GM23338 (cell line): Measurements from ENCODE around the gene RET. TPM values are rescaled to one million over a fixed set of nuclear protein-coding genes. Genes with fewer than 3 reads are reported as not detected.

Source experiments
- ATAC-seq: fragments of 200-7000 bp; cut with Tn5 transposase; 3 replicates; pipeline ENCODE4 v1.9.1; 2020
- DNase-seq: peaks from one replicate; pipeline ENCODE4 v3.0.0-alpha.2; 2015; ENCODE audit warnings: low spot score
- H2AFZ ChIP-seq: fragments of 200-600 bp; sonication (generic); 2 replicates; pipeline ENCODE4 v1.8.0; 2016; ENCODE audit warnings: antibody characterized with exemption, mild to moderate bottlenecking, moderate library complexity
- H3F3A ChIP-seq: fragments of 200-600 bp; sonication (generic); replicated peaks from 2 replicates; pipeline ENCODE4 v1.8.0; 2017; ENCODE audit warnings: antibody characterized with exemption, mixed run types, low read depth
- H3K27ac ChIP-seq: fragments of 200-600 bp; sonication (generic); 2 replicates; pipeline ENCODE4 v1.6.1; 2016; ENCODE audit warnings: low read depth
- H3K27me3 ChIP-seq: fragments of 200-600 bp; sonication (generic); 2 replicates; pipeline ENCODE4 v1.8.0; 2016; ENCODE audit warnings: mild to moderate bottlenecking, mixed run types, moderate library complexity; ENCODE audit not compliant: insufficient read depth
- H3K36me3 ChIP-seq: fragments of 200-600 bp; sonication (generic); 2 replicates; pipeline ENCODE4 v1.8.0; 2016; ENCODE audit warnings: mild to moderate bottlenecking; ENCODE audit not compliant: insufficient read depth
- H3K4me1 ChIP-seq: fragments of 200-600 bp; sonication (generic); 2 replicates; pipeline ENCODE4 v1.8.0; 2016; ENCODE audit warnings: mild to moderate bottlenecking, moderate library complexity; ENCODE audit not compliant: insufficient read depth
- H3K4me2 ChIP-seq: fragments of 200-600 bp; sonication (generic); 2 replicates; pipeline ENCODE4 v1.7.1; 2017; ENCODE audit warnings: mixed run types
- H3K4me3 ChIP-seq: fragments of 200-600 bp; sonication (generic); 2 replicates; pipeline ENCODE4 v1.6.1; 2016; ENCODE audit warnings: mixed run types
- H3K79me2 ChIP-seq: fragments of 200-600 bp; sonication (generic); replicated peaks from 2 replicates; pipeline ENCODE4 v1.8.0; 2017; ENCODE audit warnings: mild to moderate bottlenecking; ENCODE audit not compliant: insufficient read depth
- H3K9me2 ChIP-seq: fragments of 200-600 bp; sonication (generic); 2 replicates; pipeline ENCODE4 v1.8.0; 2017; ENCODE audit not compliant: insufficient read depth
- H4K20me1 ChIP-seq: fragments of 200-600 bp; sonication (generic); replicated peaks from 2 replicates; pipeline ENCODE4 v1.8.0; 2017; ENCODE audit warnings: mild to moderate bottlenecking; ENCODE audit not compliant: insufficient read depth
- H3K27ac Mint-ChIP-seq: 2 replicates; pipeline ENCODE4 v1.8.0; 2020; ENCODE audit warnings: inconsistent platforms, mild to moderate bottlenecking, moderate library complexity, mixed read lengths
- H3K27me3 Mint-ChIP-seq: 3 replicates; pipeline ENCODE4 v1.8.0; 2022; ENCODE audit warnings: low read depth, mild to moderate bottlenecking, moderate library complexity, mixed read lengths, inconsistent platforms; ENCODE audit not compliant: insufficient read depth, poor library complexity
- H3K36me3 Mint-ChIP-seq: 3 replicates; pipeline ENCODE4 v1.8.0; 2021; ENCODE audit warnings: low read depth, mild to moderate bottlenecking, inconsistent platforms, moderate library complexity, mixed read lengths
- H3K4me1 Mint-ChIP-seq: 3 replicates; pipeline ENCODE4 v1.8.0; 2020; ENCODE audit warnings: mild to moderate bottlenecking, inconsistent platforms, mixed read lengths
- H3K4me3 Mint-ChIP-seq: 3 replicates; pipeline ENCODE4 v1.8.0; 2021; ENCODE audit warnings: moderate library complexity, mild to moderate bottlenecking, inconsistent platforms, mixed read lengths
- H3K9me3 Mint-ChIP-seq: 3 replicates; pipeline ENCODE4 v1.8.0; 2020; ENCODE audit warnings: moderate library complexity, mild to moderate bottlenecking, inconsistent platforms, mixed read lengths
- CREB1 ChIP-seq: fragments of 250-450 bp; sonication (Bioruptor Pico); IDR thresholded peaks from 2 replicates; pipeline ENCODE4 v1.5.0; 2020; ENCODE audit warnings: low read depth, mild to moderate bottlenecking, moderate library complexity
- EZH2 ChIP-seq: fragments of 200-600 bp; sonication (generic); IDR thresholded peaks from one replicate; pipeline ENCODE4 v1.8.0; 2017; ENCODE audit warnings: antibody characterized with exemption, mild to moderate bottlenecking, low read depth; ENCODE audit not compliant: unreplicated experiment
- JUNB ChIP-seq: IDR thresholded peaks from one replicate; pipeline ENCODE4 v1.6.1; 2016; ENCODE audit warnings: antibody characterized with exemption; ENCODE audit not compliant: unreplicated experiment
- NANOG ChIP-seq: IDR thresholded peaks from 2 replicates; pipeline ENCODE4 v1.6.1; 2016; ENCODE audit warnings: antibody characterized with exemption, borderline replicate concordance
- POLR2AphosphoS5 ChIP-seq: IDR thresholded peaks from 2 replicates; pipeline ENCODE4 v1.6.1; 2016; ENCODE audit warnings: antibody characterized with exemption, low read depth
- STAT1 ChIP-seq: IDR thresholded peaks from one replicate; pipeline ENCODE4 v1.6.1; 2016; ENCODE audit warnings: antibody characterized with exemption; ENCODE audit not compliant: unreplicated experiment
- ZNF114 ChIP-seq: fragments of 250-450 bp; sonication (Bioruptor Pico); IDR thresholded peaks from 2 replicates; pipeline ENCODE4 v1.5.0; 2020; ENCODE audit warnings: mild to moderate bottlenecking, moderate library complexity
- ZNF331 ChIP-seq: fragments of 250-450 bp; sonication (Bioruptor Pico); IDR thresholded peaks from 2 replicates; pipeline ENCODE4 v1.5.0; 2020; ENCODE audit warnings: low read depth, mild to moderate bottlenecking, moderate library complexity
- polyA plus RNA-seq: library from polyadenylated mRNA; unstranded; fragments of >200 nt; fragmentation: Nextera tagmentation; extraction: Ambion mirVana; gene quantifications from 2 replicates; pipeline ENCODE4 v1.2.1, GENCODE V29; 2016
- total RNA-seq: library from RNA; depleted of rRNA; stranded (reverse); fragments of >200 nt; shearing (Covaris generic); gene quantifications from 2 replicates; pipeline ENCODE4 v1.2.3, GENCODE V29; 2014
- TF ChIP-seq, protein P1 (sequence below): fragments of 250-450 bp; sonication (Bioruptor Pico); IDR thresholded peaks from 2 replicates; pipeline ENCODE4 v1.5.0; 2020; ENCODE audit warnings: mild to moderate bottlenecking, moderate library complexity
- TF ChIP-seq, protein P2 (sequence below): IDR thresholded peaks from 2 replicates; pipeline ENCODE4 v1.6.1; 2016; ENCODE audit warnings: antibody characterized with exemption

RET gene
- total and polyA plus RNA-seq, 2 experiments from 2014 or later = 5.5 to 9.8 TPM

DNA sequence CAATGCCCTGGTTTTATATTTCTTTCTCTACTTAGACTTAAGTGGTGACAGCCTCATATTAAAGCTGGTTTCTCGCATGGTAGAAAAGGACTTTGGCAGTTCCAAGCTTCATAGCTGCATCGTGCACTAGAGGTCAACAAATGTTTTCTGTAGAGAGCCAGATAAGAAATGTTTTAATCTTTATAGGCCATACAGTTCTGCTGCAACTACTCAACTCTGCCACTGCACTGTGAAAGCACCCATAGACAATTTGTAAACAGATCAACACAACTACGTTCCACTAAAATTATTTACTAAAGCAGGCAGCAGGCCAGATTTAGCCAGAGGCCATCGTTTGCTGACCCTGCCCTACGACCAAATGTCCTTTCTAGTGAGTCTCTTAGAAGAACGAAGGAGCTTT lies 98.1 kb downstream of the RET start (continued):
- TF ChIP-seq, protein P1, sequence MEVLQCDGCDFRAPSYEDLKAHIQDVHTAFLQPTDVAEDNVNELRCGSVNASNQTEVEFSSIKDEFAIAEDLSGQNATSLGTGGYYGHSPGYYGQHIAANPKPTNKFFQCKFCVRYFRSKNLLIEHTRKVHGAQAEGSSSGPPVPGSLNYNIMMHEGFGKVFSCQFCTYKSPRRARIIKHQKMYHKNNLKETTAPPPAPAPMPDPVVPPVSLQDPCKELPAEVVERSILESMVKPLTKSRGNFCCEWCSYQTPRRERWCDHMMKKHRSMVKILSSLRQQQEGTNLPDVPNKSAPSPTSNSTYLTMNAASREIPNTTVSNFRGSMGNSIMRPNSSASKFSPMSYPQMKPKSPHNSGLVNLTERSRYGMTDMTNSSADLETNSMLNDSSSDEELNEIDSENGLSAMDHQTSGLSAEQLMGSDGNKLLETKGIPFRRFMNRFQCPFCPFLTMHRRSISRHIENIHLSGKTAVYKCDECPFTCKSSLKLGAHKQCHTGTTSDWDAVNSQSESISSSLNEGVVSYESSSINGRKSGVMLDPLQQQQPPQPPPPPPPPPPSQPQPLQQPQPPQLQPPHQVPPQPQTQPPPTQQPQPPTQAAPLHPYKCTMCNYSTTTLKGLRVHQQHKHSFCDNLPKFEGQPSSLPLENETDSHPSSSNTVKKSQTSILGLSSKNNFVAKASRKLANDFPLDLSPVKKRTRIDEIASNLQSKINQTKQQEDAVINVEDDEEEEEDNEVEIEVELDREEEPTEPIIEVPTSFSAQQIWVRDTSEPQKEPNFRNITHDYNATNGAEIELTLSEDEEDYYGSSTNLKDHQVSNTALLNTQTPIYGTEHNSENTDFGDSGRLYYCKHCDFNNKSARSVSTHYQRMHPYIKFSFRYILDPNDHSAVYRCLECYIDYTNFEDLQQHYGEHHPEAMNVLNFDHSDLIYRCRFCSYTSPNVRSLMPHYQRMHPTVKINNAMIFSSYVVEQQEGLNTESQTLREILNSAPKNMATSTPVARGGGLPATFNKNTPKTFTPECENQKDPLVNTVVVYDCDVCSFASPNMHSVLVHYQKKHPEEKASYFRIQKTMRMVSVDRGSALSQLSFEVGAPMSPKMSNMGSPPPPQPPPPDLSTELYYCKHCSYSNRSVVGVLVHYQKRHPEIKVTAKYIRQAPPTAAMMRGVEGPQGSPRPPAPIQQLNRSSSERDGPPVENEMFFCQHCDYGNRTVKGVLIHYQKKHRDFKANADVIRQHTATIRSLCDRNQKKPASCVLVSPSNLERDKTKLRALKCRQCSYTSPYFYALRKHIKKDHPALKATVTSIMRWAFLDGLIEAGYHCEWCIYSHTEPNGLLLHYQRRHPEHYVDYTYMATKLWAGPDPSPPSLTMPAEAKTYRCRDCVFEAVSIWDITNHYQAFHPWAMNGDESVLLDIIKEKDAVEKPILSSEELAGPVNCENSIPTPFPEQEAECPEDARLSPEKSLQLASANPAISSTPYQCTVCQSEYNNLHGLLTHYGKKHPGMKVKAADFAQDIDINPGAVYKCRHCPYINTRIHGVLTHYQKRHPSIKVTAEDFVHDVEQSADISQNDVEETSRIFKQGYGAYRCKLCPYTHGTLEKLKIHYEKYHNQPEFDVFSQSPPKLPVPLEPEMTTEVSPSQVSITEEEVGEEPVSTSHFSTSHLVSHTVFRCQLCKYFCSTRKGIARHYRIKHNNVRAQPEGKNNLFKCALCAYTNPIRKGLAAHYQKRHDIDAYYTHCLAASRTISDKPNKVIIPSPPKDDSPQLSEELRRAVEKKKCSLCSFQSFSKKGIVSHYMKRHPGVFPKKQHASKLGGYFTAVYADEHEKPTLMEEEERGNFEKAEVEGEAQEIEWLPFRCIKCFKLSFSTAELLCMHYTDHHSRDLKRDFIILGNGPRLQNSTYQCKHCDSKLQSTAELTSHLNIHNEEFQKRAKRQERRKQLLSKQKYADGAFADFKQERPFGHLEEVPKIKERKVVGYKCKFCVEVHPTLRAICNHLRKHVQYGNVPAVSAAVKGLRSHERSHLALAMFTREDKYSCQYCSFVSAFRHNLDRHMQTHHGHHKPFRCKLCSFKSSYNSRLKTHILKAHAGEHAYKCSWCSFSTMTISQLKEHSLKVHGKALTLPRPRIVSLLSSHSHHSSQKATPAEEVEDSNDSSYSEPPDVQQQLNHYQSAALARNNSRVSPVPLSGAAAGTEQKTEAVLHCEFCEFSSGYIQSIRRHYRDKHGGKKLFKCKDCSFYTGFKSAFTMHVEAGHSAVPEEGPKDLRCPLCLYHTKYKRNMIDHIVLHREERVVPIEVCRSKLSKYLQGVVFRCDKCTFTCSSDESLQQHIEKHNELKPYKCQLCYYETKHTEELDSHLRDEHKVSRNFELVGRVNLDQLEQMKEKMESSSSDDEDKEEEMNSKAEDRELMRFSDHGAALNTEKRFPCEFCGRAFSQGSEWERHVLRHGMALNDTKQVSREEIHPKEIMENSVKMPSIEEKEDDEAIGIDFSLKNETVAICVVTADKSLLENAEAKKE = no peak
- TF ChIP-seq ZNF331 (CRISPR knock-in tag) = no peak
- TF ChIP-seq EZH2 = no peak
- TF ChIP-seq CREB1 (CRISPR knock-in tag) = no peak
- no peak for TF ChIP-seq STAT1
- TF ChIP-seq ZNF114 (CRISPR knock-in tag) = no peak
- TF ChIP-seq, protein P2, sequence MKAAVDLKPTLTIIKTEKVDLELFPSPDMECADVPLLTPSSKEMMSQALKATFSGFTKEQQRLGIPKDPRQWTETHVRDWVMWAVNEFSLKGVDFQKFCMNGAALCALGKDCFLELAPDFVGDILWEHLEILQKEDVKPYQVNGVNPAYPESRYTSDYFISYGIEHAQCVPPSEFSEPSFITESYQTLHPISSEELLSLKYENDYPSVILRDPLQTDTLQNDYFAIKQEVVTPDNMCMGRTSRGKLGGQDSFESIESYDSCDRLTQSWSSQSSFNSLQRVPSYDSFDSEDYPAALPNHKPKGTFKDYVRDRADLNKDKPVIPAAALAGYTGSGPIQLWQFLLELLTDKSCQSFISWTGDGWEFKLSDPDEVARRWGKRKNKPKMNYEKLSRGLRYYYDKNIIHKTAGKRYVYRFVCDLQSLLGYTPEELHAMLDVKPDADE = no peak
- no peak for TF ChIP-seq NANOG
- TF ChIP-seq JUNB = no peak
- no peak for TF ChIP-seq POLR2AphosphoS5

DNA sequence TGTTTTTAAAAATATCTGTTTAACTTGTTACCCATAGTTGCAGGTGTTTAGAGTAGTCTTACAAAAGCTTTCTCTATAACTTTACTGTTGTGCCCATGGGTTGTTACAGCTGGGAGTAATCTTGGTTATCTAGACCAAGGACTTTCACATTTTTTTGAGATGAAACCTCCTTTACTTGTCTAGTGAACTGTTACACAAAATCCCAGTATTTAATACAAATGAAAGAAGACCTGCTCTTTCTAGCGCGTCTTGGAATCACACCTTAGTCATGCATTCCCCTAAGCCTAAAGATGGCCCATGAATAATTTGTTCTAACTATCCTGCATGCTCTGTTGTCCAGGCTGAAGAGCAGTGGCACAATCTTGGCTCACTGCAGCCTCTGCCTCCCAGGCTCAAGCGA lies 99.4 kb downstream of the RET start:
- DNase-seq = no peak
- H3K9me3 Mint-ChIP-seq = no peaks in the 10 kb centered on the region
- TF ChIP-seq ZNF114 (CRISPR knock-in tag) = no peak
- TF ChIP-seq EZH2 = no peak
- TF ChIP-seq, protein P1 = no peak

More for the DNA sequence above, 99.4 kb downstream of the RET start:
- Histone ChIP-seq H3K27me3 (no peaks in the 10 kb centered on the region), H3K4me2 (no peak overlapping the region), H2AFZ (no peak overlapping the region), H3K4me3 (no peak overlapping the region), H3K4me1 (no peaks in the 10 kb centered on the region), H3K79me2 (no peaks in the 10 kb centered on the region), H3F3A (no peaks in the 10 kb centered on the region), H3K9me2 (no peaks in the 10 kb centered on the region), H3K27ac (no peak overlapping the region), H4K20me1 (no peaks in the 10 kb centered on the region), H3K36me3 (peaks cover 4% of the 10 kb centered on the region; the same call in 1 of the 2 replicates)
- Mint-ChIP-seq H3K4me3 (no peak overlapping the region), H3K27me3 (peaks cover 1% of the 10 kb centered on the region), H3K27ac (no peak overlapping the region), H3K36me3 (peaks cover 3% of the 10 kb centered on the region; the same call in 2 of the 3 replicates), H3K4me1 (peaks cover 12% of the 10 kb centered on the region)
- ATAC-seq = no peak
